NCI-H2029 treated with DMSO at 0.1 percent for 48 hours (cell line): ENCODE data around the gene ACER3.
"Not testable (repeated sequence)": the region's sequence is repeated elsewhere in the genome, so short reads cannot be mapped to it uniquely, and the experiment has no call there.

Experiments used
- DNase-seq: peaks from one replicate; lab custom pipeline; 2025; lab: John Stamatoyannopoulos, UW

The ACER3 gene

DNA sequence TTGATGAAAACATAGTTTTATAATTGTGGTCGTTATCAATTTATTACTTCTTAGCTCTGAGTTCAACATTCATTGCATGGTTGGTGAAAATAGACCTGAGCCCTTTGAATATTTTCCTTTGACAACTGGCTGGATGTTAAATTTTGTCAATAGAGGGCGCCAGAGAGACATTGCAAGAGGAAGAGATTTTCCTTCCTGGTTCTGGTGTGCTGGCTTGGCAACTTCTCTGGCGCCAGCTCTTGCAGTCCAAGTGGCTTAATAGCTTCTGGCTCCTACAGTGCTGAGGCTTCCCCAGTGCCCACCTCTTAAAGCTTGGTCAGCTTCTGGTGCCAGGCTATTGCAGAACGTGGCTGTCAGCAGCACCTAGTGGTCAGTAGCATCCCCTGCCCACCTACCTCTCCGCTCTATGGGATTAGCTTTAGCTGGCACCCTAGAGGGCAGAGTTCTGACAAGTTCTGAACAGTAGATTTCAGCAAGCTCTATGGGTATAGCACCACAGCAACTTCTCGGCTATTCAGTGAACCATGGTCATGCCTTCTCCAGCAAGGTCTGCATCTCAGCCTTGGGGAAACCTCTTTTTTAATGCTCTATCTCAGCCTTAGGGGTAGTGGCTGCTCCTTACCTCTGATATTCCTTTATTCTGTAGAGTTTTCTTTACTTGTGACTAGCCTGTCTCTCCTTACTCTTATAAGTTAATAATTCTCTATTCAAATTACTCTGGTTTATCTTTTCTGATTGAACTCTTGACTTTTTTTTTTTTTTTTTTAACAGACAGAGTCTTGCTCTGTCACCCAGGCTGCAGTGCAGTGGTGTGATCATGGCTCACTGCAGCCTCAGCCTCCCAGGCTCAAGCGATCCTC lies 59.4 kb downstream of the ACER3 start:
- DNase-seq: peak; percentile 81

DNA sequence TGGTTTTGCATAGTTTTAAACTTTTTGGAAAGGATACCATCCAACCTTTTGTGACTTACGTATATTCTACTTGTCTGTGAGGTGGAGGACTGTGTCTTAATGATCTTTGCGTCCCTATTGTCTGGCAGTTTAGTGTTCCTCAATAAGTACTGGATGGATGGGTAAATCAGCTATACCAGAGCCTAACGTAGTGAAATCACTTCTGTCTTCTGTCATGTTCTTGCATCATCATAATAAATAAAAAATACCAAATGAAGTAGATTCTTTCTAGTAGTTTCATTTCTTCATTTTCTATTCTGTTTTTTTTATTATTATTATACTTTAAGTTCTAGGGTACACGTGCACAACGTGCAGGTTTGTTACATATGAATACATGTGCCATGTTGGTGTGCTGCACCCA lies 66.4 kb downstream of the ACER3 start:
- DNase-seq: no peak

DNA sequence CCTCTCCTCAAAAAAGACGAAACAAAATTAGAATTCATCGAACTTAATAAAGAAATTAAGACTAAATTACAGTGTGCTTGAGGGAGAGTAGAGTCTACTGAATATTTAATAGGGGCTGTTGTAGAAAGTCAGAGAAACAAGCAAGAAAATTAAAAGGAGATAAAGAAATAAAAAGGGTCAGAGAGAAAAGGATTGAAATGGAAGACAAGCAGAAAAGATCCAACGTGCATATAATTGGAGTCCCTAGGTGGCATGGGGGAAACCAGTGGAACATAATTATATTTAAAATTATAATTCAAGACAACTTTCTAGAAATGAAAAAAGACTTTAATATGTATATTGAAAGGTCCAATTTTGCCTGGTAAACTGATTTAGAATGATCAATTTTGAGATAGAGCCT lies 74.3 kb downstream of the ACER3 start:
- DNase-seq: no peak

DNA sequence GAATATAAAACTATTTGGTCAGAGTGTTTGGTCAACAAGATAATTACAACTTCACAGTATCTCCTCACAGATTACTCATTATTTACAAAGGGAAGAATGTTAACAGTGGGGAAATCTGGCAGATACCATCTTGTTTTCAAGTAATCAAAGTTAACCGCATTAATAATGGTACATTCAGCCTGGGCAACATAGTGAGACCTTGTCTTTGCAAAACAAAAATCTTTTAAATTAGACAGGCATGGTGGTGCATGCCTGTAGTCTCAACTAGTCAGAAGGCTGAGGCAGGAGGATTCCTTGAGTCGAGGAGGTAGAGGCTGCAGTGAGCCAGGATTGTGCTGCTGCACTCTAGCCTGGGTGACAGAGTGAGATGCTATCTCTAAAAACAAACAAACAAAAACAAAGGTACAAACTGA lies 78.5 kb downstream of the ACER3 start:
- DNase-seq: no peak

DNA sequence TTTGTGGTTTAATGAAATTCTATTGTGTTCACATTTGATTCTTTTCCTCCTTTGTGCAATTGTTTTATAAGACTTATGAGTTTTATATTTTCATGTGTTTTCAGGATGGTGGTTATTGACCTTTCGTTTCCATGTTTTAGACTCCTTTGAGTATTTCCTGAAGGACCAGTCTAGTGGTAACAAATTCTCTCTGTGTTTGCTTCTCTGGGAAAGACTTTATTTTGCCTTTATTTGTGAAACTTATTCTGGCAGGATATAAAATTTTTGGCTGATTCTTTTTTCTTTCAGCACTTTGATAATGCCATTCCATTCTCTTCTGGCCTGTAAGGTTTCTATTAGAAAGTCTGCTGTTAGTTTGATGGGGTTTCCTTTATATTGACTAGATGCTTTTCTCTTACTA lies 83.5 kb downstream of the ACER3 start:
- DNase-seq: no peak

DNA sequence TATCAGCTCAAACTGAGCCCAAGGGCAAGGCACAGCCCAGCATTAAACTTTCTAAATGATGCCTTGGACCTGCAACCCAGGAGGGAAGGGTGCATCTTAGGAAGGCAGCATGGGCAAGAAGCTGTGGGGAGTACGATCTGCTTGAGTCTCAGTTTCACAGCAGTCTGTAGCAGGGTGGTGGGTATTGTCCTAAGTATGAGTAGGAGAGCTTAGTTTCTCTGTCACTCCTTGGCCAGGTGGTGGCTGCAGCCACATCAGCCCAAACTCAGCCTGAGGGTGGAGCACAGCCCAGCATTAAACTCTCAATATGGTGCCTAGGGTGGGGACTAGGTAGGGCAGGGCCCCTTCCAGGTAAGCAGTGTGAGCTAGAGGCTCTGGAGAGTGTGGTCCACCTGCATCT lies 85.5 kb downstream of the ACER3 start:
- DNase-seq: no peak

DNA sequence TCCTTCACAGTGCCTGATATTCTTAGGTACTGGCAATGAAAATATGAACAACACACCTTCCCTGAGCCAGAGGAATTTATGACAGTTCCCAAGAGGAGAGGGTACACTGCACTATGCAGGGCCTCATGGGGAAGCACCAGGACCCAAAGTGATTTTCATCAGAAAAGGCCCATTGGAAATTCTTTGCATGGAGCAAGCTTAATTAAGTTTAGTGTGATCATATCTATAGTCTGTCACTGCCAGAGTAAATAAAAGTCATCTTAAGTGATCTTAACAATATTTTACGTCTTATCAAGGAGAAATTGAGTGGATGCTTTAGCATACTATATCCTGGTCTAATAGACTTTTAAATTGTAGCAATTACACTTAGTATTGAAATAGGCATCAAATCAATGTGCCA lies 86.5 kb downstream of the ACER3 start:
- no peak for DNase-seq

DNA sequence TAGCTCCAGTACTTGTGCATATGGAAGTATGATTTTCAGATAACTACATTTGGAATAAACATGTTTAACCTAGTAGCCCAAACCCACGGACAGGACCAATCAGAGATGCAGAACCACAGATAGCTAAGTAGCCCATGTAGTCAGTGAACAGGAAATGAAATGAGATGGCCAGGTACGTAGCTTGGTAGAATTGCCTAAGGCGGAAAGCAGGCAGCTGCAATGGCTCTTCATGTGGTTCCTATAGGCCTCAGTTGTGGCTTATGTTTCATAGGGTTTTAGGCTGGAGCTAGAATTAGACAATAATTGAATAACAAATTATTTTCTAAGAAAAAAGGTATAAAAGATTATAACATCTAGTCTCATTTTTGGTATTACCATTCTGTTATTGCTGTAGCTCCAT lies 87.1 kb downstream of the ACER3 start:
- no peak for DNase-seq

DNA sequence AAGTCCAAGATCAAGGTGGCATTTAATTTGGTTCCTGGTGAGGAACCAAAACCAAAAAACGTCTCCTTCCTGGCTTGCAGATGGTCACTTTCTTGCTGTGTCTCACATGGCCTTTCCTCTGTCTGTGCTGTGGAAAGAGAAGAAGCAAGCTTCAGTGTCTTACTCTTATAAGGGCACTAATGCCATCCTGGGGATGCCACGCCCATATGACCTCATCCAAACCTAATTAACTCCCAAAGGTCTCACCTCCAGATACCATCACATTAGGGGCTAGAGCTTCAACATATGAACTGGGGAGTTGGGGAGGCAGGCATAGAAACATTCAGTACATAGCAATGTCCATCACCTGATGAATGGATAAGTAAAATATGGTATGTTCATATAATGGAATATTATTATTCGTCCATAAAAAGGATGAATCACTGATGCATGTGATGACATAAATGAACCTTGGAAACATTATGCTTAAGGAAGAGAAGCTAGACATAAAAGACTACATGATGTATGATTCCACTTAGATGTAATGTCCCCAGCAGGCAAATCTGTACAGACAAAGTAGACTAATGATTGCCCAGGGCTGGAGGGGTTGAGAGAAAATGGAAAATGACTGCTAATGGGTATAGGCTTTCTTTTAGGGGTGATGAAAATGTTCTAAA lies 94.9 kb downstream of the ACER3 start:
- no peak for DNase-seq

DNA sequence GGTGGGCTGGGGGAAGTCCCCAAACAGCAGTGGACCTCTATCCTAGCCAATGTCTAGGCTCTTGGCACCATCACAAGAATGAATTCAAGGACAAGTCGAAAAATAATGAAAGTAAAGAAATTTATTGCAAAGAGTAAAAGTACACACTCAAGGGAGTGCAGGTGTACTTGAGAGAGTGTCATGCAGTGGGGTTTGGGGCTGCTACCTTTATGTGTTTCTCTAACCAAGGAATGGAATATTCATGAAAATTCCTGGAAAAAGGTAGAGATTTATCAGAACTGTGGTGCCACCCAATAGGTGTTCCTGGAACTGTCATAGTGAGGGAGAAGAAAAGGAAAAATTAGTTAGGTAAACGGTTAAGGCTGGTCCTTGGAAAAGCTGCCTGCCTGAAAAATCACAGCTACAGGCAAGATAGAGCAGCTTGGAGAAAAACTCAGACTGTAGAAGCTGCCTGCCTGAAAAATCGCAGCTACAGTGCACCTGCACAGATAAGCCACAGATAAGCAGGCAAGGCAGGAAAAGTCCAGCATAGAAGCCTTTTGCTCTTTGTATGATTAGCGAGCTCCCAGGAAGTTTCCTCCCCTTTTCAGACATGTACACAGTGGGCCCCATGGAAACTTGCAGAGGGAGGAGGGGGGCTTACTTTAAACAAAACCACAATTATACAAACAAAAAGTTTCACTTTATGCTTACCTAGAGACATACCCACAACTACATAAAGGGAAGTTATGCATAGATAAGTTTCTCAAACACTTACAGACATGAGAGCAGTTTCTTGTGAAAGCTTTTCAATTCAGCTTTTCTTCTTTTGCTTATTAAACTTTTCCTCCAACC lies 102.1 kb downstream of the ACER3 start:
- no peak for DNase-seq

DNA sequence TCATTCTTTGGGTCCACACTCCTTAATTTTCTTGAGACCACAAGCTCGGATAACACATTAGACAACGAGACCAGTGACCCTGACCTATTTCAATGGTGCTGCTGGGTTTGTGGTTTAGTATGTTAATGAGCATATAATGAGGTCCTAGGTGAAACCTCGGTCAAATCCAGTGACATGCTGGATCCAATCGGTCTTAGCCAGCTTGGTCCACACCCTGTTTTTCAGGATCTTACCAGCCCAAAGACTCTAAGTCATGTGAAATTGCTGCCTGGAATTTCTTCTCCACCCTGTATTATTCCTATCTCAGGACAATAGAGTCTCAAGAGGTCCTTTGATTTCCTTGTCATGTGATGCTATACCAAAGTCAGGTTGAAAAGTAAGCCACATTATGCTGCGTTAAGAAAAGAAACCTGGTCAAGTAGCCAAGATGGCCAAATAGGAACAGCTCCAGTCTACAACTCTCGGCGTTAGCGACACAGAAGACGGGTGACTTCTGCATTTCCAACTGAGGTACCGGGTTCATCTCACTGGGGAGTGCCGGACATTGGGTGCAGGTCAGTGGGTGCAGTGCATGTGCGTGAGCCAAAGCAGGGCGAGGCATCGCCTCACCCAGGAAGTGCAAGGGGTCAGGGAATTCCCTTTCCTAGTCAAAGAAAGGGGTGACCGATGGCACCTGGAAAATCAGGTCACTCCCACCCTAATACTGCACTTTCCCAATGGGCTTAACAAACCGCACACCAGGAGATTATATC lies 102.9 kb downstream of the ACER3 start:
- not testable (repeated sequence) for DNase-seq

DNA sequence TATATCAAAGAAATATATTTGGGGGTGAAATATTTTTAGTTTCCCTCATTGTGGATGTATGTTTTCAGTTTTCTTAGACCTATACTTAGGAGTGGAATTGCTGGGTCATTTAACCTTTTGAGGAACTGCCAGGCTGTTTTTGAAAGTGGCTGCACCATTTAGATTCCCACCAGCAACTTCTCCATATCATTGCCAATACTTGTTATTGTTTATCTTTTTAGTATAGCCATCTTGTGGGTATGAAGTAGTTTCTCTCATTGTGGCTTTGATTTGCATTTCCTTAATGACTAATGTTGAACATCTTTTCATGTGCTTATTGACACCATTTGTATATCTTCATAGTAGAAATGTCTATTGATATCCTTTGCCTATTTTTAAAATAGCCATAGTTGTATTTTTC lies 111.3 kb downstream of the ACER3 start:
- no peak for DNase-seq

DNA sequence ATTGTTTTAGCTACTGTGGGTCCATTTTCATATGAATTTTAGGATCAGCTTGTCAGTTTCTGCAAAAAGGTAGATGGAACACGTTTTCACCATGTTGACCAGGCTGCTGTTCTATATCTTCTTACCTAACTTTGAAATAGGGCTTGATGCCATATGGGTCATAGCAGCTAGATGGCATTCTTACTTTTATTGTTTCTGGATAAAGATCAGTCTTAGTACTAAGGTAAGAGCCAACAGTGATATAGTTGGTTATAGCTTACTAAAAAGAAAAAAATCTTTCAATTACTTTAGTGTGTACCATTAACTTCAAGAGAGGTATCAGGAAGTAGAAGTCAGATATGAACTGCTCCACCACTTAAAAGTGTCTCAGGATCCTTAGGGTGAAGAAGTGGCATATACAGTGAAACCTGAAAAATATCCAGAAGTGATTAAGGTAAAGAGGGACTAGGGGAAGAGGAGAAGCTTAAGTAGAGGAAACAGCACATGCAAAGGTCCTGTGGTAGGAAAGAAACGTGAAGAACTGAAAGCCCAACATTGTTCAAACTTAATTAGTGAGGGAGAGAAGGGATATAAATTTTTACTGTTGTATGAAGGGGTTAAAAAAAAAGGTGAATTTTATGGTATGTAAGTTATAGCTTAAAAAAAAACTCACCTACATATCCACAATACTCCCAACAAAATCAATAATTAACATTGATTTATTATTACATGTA lies 113.6 kb downstream of the ACER3 start:
- no peak for DNase-seq

DNA sequence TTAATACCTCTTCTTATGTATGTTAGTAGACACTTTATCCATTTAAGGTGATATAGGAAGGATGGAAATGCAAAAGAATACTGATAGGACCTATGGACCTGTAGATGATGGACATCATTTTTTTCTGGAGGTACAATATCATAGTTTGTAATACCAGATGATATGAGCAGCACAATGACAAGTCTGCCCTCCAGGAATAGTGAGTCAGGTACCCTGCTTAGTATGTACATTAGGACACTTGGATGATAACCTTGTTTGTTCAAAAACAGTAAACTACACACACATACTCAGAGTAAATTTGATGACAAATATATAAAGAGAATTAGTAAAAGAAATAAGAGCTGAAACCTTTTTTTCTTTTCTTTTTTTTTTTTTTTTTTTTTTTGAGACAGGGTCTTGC lies 114.8 kb downstream of the ACER3 start:
- DNase-seq: no peak

DNA sequence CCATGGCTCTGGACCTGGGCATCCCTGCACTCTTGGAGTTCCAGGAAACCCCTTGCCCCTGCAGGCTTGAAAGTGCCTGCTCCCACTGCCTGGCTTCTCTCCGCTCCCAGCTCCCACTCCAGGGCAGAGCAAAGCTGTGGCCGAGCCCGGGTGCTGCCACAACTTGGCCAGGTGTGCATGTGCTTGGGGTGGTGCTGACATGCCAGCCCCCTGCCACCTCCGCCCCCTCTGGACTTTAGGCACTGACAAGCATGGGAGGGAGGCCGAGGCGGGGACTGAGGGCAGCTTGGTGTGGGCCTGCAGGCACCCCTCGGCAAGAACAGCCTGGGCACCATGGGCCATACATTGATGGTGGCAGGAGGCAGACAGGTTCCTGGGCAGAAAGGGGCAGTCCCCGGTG lies 117.1 kb downstream of the ACER3 start:
- DNase-seq: no peak

DNA sequence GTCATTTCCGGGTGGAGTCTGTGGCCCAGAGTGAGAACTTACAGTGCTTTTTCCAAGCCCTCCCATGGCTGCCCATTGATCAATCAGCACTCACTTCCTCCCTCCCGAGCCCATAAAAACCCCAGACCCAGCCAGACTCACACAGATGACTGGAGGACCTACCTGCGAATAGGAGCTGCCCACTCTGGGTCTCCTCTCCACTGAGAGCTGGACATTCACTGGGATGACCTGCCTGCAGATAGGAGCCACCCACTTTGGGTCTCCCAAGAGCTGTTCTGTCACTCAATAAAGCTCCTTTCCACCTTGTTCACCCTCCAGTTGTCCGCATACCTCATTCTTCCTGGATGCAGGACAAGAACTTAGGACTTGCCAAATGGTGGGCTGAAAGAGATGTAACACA lies 117.5 kb downstream of the ACER3 start:
- DNase-seq: no peak

DNA sequence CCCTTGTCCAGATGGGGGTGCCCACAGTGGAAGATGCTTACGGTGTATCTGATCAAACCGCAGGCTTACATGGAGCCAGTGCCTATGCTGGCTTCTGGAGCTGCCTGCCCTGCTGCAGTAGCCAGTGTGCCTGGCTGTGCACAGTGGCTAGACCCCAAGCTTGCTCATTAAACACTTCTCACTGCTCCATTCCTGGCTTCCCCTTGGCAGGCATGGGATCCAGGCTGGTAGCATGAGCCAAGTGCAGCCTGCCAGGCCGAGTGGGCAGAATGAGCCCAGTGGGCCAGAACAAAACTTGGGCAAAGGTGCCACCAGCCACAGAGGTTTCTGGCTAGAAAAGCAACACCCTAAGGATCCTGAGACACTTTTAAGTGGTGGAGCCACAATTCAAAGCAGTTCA lies 118.1 kb downstream of the ACER3 start:
- no peak for DNase-seq

DNA sequence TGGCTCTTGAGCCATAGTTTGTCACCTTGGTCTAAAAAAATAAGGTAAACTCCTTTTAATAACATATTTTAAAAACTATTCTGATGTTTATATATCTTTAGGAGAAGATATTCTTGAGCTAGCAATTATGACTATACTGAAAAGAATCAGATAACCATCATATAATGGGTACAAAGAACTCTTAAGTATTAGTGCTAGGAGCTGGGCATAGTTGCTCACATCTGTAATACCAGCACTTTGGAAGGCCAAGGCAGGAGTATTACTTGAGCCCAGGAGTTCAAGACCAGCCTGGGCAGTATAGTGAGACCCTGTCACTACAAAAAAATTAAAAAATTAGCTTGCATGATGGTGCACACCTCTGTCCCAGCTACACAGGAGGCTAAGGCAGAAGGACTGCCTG lies 119.5 kb downstream of the ACER3 start:
- no peak for DNase-seq

DNA sequence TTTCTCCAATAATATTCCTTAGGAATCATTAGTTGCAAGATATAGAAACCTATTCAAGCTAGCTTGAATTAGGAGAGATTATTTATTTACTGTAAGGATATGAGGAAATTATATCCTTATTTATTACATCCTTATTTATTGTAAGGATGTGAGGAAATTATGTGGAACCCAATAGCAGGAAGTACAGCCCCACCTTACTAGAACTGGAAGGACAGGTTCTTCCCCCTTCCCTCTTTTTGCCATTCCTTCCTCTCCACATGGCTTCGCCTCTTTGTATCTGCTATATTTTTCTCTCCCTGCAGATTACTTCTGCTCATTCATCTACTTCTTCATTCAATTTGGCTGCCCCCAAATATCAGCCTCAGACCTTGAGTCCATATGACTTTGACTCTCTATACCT lies 124.0 kb downstream of the ACER3 start:
- DNase-seq: peak; percentile 0

DNA sequence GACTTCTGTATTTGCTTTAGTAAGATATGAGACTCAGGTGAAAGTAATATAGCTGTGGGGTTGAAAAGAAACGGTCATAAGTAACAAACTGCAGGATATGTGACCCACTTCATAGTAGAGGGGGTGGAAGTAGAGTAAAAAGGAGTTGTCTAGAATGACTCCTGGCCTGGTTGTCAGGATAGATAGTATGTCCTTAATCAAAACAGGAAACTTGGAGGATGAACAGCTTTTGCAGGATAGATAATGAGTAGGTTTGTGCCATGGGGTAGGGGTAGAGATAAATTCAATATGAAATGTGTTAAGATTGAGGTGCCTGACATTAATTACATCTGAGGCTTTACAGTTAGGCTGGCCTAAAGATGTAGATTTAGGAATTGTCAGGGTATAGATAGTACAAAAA lies 126.5 kb downstream of the ACER3 start:
- no peak for DNase-seq

DNA sequence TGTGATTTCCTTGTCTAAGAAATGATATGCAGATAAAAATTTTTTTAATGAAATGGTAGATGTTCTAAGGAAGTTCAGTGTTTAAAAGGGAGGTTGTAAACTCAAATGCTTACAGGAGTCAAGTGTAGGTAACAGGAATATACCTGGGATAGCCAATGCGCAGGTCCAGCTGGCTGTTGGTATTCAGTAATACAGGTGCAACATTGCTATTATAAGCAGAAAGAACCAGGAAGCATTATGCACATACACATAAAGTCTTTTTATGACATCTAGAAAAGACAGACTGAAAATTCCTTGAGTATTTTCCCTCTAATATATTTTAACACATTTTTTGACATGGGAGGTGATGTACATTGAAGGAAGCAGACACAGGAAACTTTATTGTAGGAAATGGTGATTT lies 129.9 kb downstream of the ACER3 start:
- DNase-seq: no peak
